ENCODE results near the gene ECI2. TPM values are rescaled to one million over a fixed set of nuclear protein-coding genes. Genes with fewer than 3 reads are reported as not detected.

Gene ECI2
- total and polyA plus RNA-seq, 2 of the 13 experiments (the other 11 are each of a cell fraction or from before 2014, with no cell fraction given): 78.5 to 228 TPM

GRCh38 chr6:4130357-4130987 is 4.9 kb downstream of the ECI2 start (continued):
- no peak for TF ChIP-seq ZNF792 (CRISPR knock-in tag; IDR thresholded peaks at IDR 0.05)
- TF ChIP-seq ATF4 (CRISPR knock-in tag; IDR thresholded peaks at IDR 0.05): 0 out of 4 replicates have a peak, but pooled peaks of 1 of the 2 experiments have one; percentile 24
- TF ChIP-seq ZSCAN25 (CRISPR knock-in tag; IDR thresholded peaks at IDR 0.05): no peak
- no peak for TF ChIP-seq ATRX (CRISPR knock-in tag; IDR thresholded peaks at IDR 0.05; ENCODE audit: borderline replicate concordance)
- 0 out of 2 replicates have a peak, but pooled peaks have one; percentile 9 for TF ChIP-seq ELF3 (CRISPR knock-in tag; IDR thresholded peaks at IDR 0.05)
- TF ChIP-seq ATF2 (CRISPR knock-in tag; IDR thresholded peaks at IDR 0.05): no peak
- no peak for TF ChIP-seq KLF13 (CRISPR knock-in tag; IDR thresholded peaks at IDR 0.05)
- TF ChIP-seq ZNF841 (CRISPR knock-in tag; IDR thresholded peaks at IDR 0.05; ENCODE audit: borderline replicate concordance): no peak
- TF ChIP-seq ZFP1 (CRISPR knock-in tag; IDR thresholded peaks at IDR 0.05): no peak
- TF ChIP-seq FOXA1 (IDR thresholded peaks at IDR 0.05): no peak
- peak; percentile 83 for TF ChIP-seq FOXA1 (CRISPR knock-in tag; IDR thresholded peaks at IDR 0.05)
- no peak for TF ChIP-seq KDM5B (CRISPR knock-in tag; IDR thresholded peaks at IDR 0.05; ENCODE audit: borderline replicate concordance)
- TF ChIP-seq, protein P1, sequence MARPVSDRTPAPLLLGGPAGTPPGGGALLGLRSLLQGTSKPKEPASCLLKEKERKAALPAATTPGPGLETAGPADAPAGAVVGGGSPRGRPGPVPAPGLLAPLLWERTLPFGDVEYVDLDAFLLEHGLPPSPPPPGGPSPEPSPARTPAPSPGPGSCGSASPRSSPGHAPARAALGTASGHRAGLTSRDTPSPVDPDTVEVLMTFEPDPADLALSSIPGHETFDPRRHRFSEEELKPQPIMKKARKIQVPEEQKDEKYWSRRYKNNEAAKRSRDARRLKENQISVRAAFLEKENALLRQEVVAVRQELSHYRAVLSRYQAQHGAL (CRISPR knock-in tag; IDR thresholded peaks at IDR 0.05; ENCODE audit: not compliant biosample characterization): no peak
- no peak for TF ChIP-seq ZNF839 (CRISPR knock-in tag; IDR thresholded peaks at IDR 0.05; ENCODE audit: borderline replicate concordance)
- no peak for TF ChIP-seq ZBTB10 (CRISPR knock-in tag; IDR thresholded peaks at IDR 0.05; ENCODE audit: borderline replicate concordance)
- TF ChIP-seq TEAD3 (CRISPR knock-in tag; optimal IDR thresholded peaks at IDR 0.05; ENCODE audit: borderline replicate concordance): peak; percentile 92
- TF ChIP-seq NFRKB (IDR thresholded peaks at IDR 0.05): no peak
- TF ChIP-seq, protein P2, sequence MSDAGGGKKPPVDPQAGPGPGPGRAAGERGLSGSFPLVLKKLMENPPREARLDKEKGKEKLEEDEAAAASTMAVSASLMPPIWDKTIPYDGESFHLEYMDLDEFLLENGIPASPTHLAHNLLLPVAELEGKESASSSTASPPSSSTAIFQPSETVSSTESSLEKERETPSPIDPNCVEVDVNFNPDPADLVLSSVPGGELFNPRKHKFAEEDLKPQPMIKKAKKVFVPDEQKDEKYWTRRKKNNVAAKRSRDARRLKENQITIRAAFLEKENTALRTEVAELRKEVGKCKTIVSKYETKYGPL (CRISPR knock-in tag; IDR thresholded peaks at IDR 0.05): no peak
- TF ChIP-seq, protein P3, sequence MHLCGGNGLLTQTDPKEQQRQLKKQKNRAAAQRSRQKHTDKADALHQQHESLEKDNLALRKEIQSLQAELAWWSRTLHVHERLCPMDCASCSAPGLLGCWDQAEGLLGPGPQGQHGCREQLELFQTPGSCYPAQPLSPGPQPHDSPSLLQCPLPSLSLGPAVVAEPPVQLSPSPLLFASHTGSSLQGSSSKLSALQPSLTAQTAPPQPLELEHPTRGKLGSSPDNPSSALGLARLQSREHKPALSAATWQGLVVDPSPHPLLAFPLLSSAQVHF (CRISPR knock-in tag; IDR thresholded peaks at IDR 0.05): no peak
- no peak for TF ChIP-seq HCFC1 (IDR thresholded peaks at IDR 0.05; ENCODE audit: low read depth, low read length)
- no peak for TF ChIP-seq IRX3 (CRISPR knock-in tag; IDR thresholded peaks at IDR 0.05; ENCODE audit: borderline replicate concordance, low read depth)
- 0 out of 2 replicates have a peak, but pooled peaks have one; percentile 24 for TF ChIP-seq FOSL2 (CRISPR knock-in tag; IDR thresholded peaks at IDR 0.05)
- TF ChIP-seq MBNL3 (CRISPR knock-in tag; conservative IDR thresholded peaks at IDR 0.05): no peak
- TF ChIP-seq BRD4 (CRISPR knock-in tag; IDR thresholded peaks at IDR 0.05): no peak
- TF ChIP-seq ZNF674 (CRISPR knock-in tag; IDR thresholded peaks at IDR 0.05; ENCODE audit: low read depth): no peak
- TF ChIP-seq ZNF44 (CRISPR knock-in tag; IDR thresholded peaks at IDR 0.05): no peak

Measured in HepG2 (cell line).